Measurements from ENCODE around the gene PTPRQ. TPM values are rescaled to one million over a fixed set of nuclear protein-coding genes. Genes with fewer than 3 reads are reported as not detected.
A peak's percentile ranks its signal among the peaks of the same experiment; 100 is the strongest.

Gene PTPRQ
- total RNA-seq, 4 donors from 2014 or later: 8.8 to 23.1 (median 11.2) TPM

DNA sequence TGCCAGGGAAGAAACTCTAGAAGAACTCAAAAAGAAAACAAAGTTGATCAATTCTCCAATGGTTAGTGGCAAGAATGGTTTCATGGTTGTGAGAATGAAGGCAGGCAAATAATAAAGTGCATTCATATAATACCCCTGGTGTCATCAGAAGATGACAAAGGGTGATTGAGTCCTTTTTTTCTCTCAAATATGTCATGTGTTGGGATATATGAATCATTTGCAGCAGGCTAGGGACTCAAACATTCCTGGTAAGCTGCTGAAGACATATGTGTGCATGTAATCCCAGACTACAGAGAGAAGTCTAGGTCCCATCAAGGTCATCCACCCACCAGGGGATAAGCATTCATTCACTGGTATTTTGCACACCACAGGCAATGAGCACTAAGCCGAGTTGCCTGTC, 181.0 kb downstream of the PTPRQ start:
- DNase-seq: no peak
- WGBS, 2 donors: 55 to 67% methylated on average over 1 of the region's 1 CpG
- intact Hi-C loops (cut with DNase I): no loop called here
- Histone ChIP-seq H3K36me3 (no peaks in the 10 kb centered on the region), H3K4me3 (replicated peaks in 1 of 3) (no peak overlapping the region), H3K27me3 (no peaks in the 10 kb centered on the region), H3K27ac (no peak overlapping the region), H3K4me1 (no peaks in the 10 kb centered on the region), H3K9me3 (no peaks in the 10 kb centered on the region)
- no peak for TF ChIP-seq POLR2A (IDR thresholded peaks at IDR 0.05)
- TF ChIP-seq, protein P1, sequence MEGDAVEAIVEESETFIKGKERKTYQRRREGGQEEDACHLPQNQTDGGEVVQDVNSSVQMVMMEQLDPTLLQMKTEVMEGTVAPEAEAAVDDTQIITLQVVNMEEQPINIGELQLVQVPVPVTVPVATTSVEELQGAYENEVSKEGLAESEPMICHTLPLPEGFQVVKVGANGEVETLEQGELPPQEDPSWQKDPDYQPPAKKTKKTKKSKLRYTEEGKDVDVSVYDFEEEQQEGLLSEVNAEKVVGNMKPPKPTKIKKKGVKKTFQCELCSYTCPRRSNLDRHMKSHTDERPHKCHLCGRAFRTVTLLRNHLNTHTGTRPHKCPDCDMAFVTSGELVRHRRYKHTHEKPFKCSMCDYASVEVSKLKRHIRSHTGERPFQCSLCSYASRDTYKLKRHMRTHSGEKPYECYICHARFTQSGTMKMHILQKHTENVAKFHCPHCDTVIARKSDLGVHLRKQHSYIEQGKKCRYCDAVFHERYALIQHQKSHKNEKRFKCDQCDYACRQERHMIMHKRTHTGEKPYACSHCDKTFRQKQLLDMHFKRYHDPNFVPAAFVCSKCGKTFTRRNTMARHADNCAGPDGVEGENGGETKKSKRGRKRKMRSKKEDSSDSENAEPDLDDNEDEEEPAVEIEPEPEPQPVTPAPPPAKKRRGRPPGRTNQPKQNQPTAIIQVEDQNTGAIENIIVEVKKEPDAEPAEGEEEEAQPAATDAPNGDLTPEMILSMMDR (IDR thresholded peaks at IDR 0.05): no peak

DNA sequence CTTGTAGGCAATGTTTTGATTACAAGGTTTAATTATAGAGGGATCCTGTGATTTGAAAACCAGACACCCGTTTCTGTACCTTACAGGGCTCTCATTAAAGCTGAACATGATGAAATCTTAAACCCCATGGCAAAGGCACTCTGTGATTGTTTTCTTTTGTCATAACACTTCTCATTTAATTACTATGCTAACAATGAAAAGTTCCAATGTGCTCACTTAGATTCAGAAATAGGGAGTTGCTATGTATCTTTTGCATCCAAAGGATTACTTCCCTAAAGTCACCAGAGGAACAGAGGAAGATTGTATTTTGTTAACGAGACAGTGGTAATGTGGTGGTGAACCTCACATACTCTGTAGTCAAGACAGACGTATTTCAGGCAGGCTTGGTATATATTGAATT, 181.9 kb downstream of the PTPRQ start:
- TF ChIP-seq POLR2A (IDR thresholded peaks at IDR 0.05): no peak
- TF ChIP-seq, protein P1 (IDR thresholded peaks at IDR 0.05): no peak
- intact Hi-C loops (cut with DNase I): no loop called here
- no peaks in the 10 kb centered on the region for H3K27me3 ChIP-seq
- DNase-seq: no peak
- WGBS, 2 donors: 64 to 71% methylated on average over 3 of the region's 3 CpGs
- H3K36me3 ChIP-seq: no peaks in the 10 kb centered on the region
- no peak overlapping the region for H3K27ac ChIP-seq
- H3K4me1 ChIP-seq: no peaks in the 10 kb centered on the region
- H3K4me3 ChIP-seq (replicated peaks in 1 of 3): no peak overlapping the region
- H3K9me3 ChIP-seq: no peaks in the 10 kb centered on the region

- H3K4me3 ChIP-seq (replicated peaks in 1 of 3): no peak overlapping the region
- DNase-seq: no peak
- H3K27me3 ChIP-seq: no peaks in the 10 kb centered on the region
- no peaks in the 10 kb centered on the region for H3K36me3 ChIP-seq
- no peaks in the 10 kb centered on the region for H3K4me1 ChIP-seq
- H3K27ac ChIP-seq: no peak overlapping the region
- TF ChIP-seq, protein P1 (IDR thresholded peaks at IDR 0.05): no peak
- TF ChIP-seq POLR2A (IDR thresholded peaks at IDR 0.05): no peak
- intact Hi-C loops (cut with DNase I): no loop called here
- H3K9me3 ChIP-seq: no peaks in the 10 kb centered on the region
These were observed 183.7 kb downstream of the PTPRQ start for GRCh38 chr12:80627782-80628181.

GRCh38 chr12:80632835-80633234, 188.8 kb downstream of the PTPRQ start:
- Histone ChIP-seq H3K4me3 (replicated peaks in 1 of 3) (no peak overlapping the region), H3K27ac (no peak overlapping the region), H3K4me1 (no peaks in the 10 kb centered on the region), H3K9me3 (no peaks in the 10 kb centered on the region), H3K36me3 (no peaks in the 10 kb centered on the region), H3K27me3 (no peaks in the 10 kb centered on the region)
- peak; percentile 2 to 23 for DNase-seq
- 30% methylated on average over 4 of the region's 4 CpGs for WGBS, 2 donors
- intact Hi-C loops (cut with DNase I): no loop called here
- no peak for TF ChIP-seq POLR2A (IDR thresholded peaks at IDR 0.05)
- TF ChIP-seq, protein P1 (IDR thresholded peaks at IDR 0.05): peak in 1 of 6 experiments; percentile 26

GRCh38 chr12:80634903-80635302, 190.9 kb downstream of the PTPRQ start:
- H3K36me3 ChIP-seq: no peaks in the 10 kb centered on the region
- DNase-seq: no peak
- 76 to 78% methylated on average over 6 of the region's 6 CpGs for WGBS, 2 donors
- no peak overlapping the region for H3K4me3 ChIP-seq (replicated peaks in 1 of 3)
- H3K4me1 ChIP-seq: no peaks in the 10 kb centered on the region
- no peak overlapping the region for H3K27ac ChIP-seq
- TF ChIP-seq POLR2A (IDR thresholded peaks at IDR 0.05): no peak
- TF ChIP-seq, protein P1 (IDR thresholded peaks at IDR 0.05): no peak
- H3K9me3 ChIP-seq: no peaks in the 10 kb centered on the region
- H3K27me3 ChIP-seq: no peaks in the 10 kb centered on the region
- intact Hi-C loops (cut with DNase I): no loop called here
